Stomach (tissue), 9 donors: ENCODE data around the gene OR5A1. TPM values are rescaled to one million over a fixed set of nuclear protein-coding genes. Genes with fewer than 3 reads are reported as not detected.
"Not testable (repeated sequence)": the region's sequence is repeated elsewhere in the genome, so short reads cannot be mapped to it uniquely, and the experiment has no call there.

Source experiments
- DNase-seq, 2 donors: peaks; one replicate each; pipeline versions ENCODE4 v3.0.0 to v3.0.0-alpha.2; 2013 to 2019
- H3K27ac ChIP-seq, 5 donors: fragments of 200-600 bp in 4 of 5; sonication (generic) in 4 of 5; one replicate each; pipeline ENCODE4 v1.5.1; 2013 to 2019; ENCODE audit warnings: mild to moderate bottlenecking in 1 of 5, moderate library complexity in 1 of 5
- H3K27me3 ChIP-seq, 3 donors: fragments of 200-600 bp; sonication (generic); one replicate each; pipeline ENCODE4 v1.5.1; 2017 to 2019; ENCODE audit warnings: mixed run types in 1 of 3
- H3K36me3 ChIP-seq, 4 donors: fragments of 200-600 bp; sonication (generic); 1 replicate in 3 of 4; 2 replicates in 1 of 4; pipeline ENCODE4 v1.5.1; 2016 to 2019
- H3K4me1 ChIP-seq, 4 donors: fragments of 200-600 bp; sonication (generic); one replicate each; pipeline ENCODE4 v1.5.1; 2016 to 2019
- H3K4me3 ChIP-seq, 4 donors: fragments of 200-600 bp; sonication (generic) in 3 of 4; one replicate each; pipeline ENCODE4 v1.5.1; 2016 to 2019; ENCODE audit warnings: mild to moderate bottlenecking in 1 of 4
- H3K9me3 ChIP-seq, 4 donors: fragments of 200-600 bp; sonication (generic); one replicate each; pipeline ENCODE4 v1.5.1; 2016 to 2019
- EP300 ChIP-seq: sonication (generic); formaldehyde crosslinking; IDR thresholded peaks from one replicate; pipeline ENCODE4 v1.6.1; 2017; ENCODE audit warnings: antibody characterized with exemption
- POLR2A ChIP-seq, 4 donors: fragments of 450-650 bp; IDR thresholded peaks; one replicate each; pipeline ENCODE4 v1.6.1; 2016; ENCODE audit warnings: antibody characterized with exemption in 4 of 4, control low read depth in 2 of 4, mild to moderate bottlenecking in 1 of 4, moderate library complexity in 1 of 4
- POLR2AphosphoS5 ChIP-seq, 3 donors: sonication (generic); formaldehyde crosslinking; IDR thresholded peaks; one replicate each; pipeline ENCODE4 v1.6.1; 2016; ENCODE audit warnings: antibody characterized with exemption in 3 of 3
- WGBS, 5 donors: extraction: QIAGEN DNeasy Blood & Tissue Kit in 3 of 5; methylation state at CpG; one replicate each; pipeline versions ENCODE4 v1.1.5 to v1.1.7; 2013 to 2018; 5-methylcytosine and 5-hydroxymethylcytosine counted together
- intact Hi-C: fragments of 100-400 bp; cut with DNase I; formaldehyde crosslinking; loops from one replicate; pipeline ENCODE4 v1.15.1; 2023; ENCODE audit warnings: low total_unique reads
- polyA plus RNA-seq, 3 donors: library from polyadenylated mRNA; stranded (reverse); fragments of 200-250 nt; gene quantifications; one replicate each; pipeline ENCODE4 v1.2.3, GENCODE V29; 2013
- total RNA-seq, 5 donors: library from RNA; depleted of rRNA; stranded (reverse); fragments of >200 nt; gene quantifications; one replicate each; pipeline versions ENCODE4 v1.1.0 to v1.2.3, GENCODE V29; 2014 to 2016
- TF ChIP-seq, protein P1 (sequence below), 7 experiments: fragments of 450-650 bp in 4 of 7; fragments of 200-600 bp in 3 of 7; sonication (generic) in 3 of 7; IDR thresholded peaks; one replicate each; pipeline ENCODE4 v1.5.1; 2016 to 2019; ENCODE audit warnings: antibody characterized with exemption in 7 of 7, control low read depth in 2 of 7, mild to moderate bottlenecking in 1 of 7
- donor health status: healthy with polysubstance abuse.
- donor health status: Bipolar disorder and iron deficiency.
- donor health status: healthy.

The OR5A1 gene
- total and polyA plus RNA-seq, 8 donors, result not detected

GRCh38 chr11:59426361-59427067, 9.8 kb upstream of the OR5A1 start, which contains the start of gene OR5A2:
Gene OR5A2, minus strand, starts transcription at chr11:59426413. Its CDS starts 3,460 bp downstream, at chr11:59422953.
- H3K4me1 ChIP-seq, result no peaks in the 10 kb centered on the region
- H3K4me3 ChIP-seq, result no peak within 1 kb of the TSS
- H3K27ac ChIP-seq, result no peak within 1 kb of the TSS
- no peaks in the 10 kb centered on the region for H3K9me3 ChIP-seq
- TF ChIP-seq POLR2AphosphoS5 (IDR thresholded peaks at IDR 0.05) (no peak), POLR2A (IDR thresholded peaks at IDR 0.05) (no peak), EP300 (no peak)
- TF ChIP-seq, protein P1, sequence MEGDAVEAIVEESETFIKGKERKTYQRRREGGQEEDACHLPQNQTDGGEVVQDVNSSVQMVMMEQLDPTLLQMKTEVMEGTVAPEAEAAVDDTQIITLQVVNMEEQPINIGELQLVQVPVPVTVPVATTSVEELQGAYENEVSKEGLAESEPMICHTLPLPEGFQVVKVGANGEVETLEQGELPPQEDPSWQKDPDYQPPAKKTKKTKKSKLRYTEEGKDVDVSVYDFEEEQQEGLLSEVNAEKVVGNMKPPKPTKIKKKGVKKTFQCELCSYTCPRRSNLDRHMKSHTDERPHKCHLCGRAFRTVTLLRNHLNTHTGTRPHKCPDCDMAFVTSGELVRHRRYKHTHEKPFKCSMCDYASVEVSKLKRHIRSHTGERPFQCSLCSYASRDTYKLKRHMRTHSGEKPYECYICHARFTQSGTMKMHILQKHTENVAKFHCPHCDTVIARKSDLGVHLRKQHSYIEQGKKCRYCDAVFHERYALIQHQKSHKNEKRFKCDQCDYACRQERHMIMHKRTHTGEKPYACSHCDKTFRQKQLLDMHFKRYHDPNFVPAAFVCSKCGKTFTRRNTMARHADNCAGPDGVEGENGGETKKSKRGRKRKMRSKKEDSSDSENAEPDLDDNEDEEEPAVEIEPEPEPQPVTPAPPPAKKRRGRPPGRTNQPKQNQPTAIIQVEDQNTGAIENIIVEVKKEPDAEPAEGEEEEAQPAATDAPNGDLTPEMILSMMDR (IDR thresholded peaks at IDR 0.05), result no peak
- H3K27me3 ChIP-seq, result no peaks in the 10 kb centered on the region
- DNase-seq, result peak in 1 of 2 donors; percentile 13
- 58 to 71% (median 61%) methylated on average over 5 of the region's 5 CpGs for whole genome bisulfite sequencing, 5 donors
- H3K36me3 ChIP-seq, result no peaks in the 10 kb centered on the region
- intact Hi-C loops, result no loop called here

DNA sequence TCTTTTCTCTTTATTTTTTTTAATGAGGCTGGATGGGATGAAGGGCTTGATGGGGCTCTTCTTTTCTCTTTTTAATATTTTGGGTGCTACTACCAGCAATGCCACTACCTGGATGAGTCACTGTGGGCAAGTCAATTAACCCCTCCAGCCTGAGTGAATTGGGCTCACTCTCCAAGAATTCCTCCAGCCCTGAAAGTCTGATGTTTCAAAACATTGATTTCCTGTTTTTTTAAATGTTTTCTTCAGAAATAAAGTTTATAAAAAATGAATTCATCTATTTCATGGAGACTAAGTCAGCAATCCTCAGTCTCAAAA, 9.2 kb upstream of the OR5A1 start:
- DNase-seq, result no peak
- Histone ChIP-seq H3K27me3 (no peaks in the 10 kb centered on the region), H3K27ac (no peak overlapping the region), H3K9me3 (no peaks in the 10 kb centered on the region), H3K4me3 (no peak overlapping the region), H3K36me3 (no peaks in the 10 kb centered on the region), H3K4me1 (no peaks in the 10 kb centered on the region)
- intact Hi-C loops, result no loop called here
- TF ChIP-seq EP300 (no peak), POLR2A (IDR thresholded peaks at IDR 0.05) (no peak), POLR2AphosphoS5 (IDR thresholded peaks at IDR 0.05) (no peak)
- TF ChIP-seq, protein P1 (IDR thresholded peaks at IDR 0.05), result no peak

GRCh38 chr11:59429924-59430516, 6.2 kb upstream of the OR5A1 start:
- intact Hi-C loops, result no loop called here
- TF ChIP-seq POLR2AphosphoS5 (IDR thresholded peaks at IDR 0.05), result no peak
- TF ChIP-seq, protein P1 (IDR thresholded peaks at IDR 0.05), result peak in 5 of 7 experiments; percentile 40 to 75 (median 70)

GRCh38 chr11:59437770-59438169, 1.5 kb downstream of the OR5A1 start:
- WGBS, 5 donors, result 78 to 91% (median 88%) methylated on average over 7 of the region's 7 CpGs
- intact Hi-C loops, result no loop called here
- TF ChIP-seq POLR2A (IDR thresholded peaks at IDR 0.05) (no peak), POLR2AphosphoS5 (IDR thresholded peaks at IDR 0.05) (no peak)

More at GRCh38 chr11:59429924-59430516, 6.2 kb upstream of the OR5A1 start:
- Histone ChIP-seq H3K36me3 (no peaks in the 10 kb centered on the region), H3K27me3 (no peaks in the 10 kb centered on the region), H3K4me3 (no peak overlapping the region), H3K9me3 (no peaks in the 10 kb centered on the region), H3K27ac (no peak overlapping the region), H3K4me1 (no peaks in the 10 kb centered on the region)
- DNase-seq, result peak in 1 of 2 donors; percentile 65
- 60 to 64% (median 62%) methylated on average over 4 of the region's 4 CpGs for WGBS, 5 donors

GRCh38 chr11:59445624-59446023, 9.4 kb downstream of the OR5A1 start:
- H3K27me3 ChIP-seq, H3K27ac ChIP-seq, H3K4me1 ChIP-seq, DNase-seq, intact Hi-C loops, H3K36me3 ChIP-seq, H3K4me3 ChIP-seq: not testable (repeated sequence)
- H3K9me3 ChIP-seq, result peaks cover 0 to 12% (median 9%) of the 10 kb centered on the region in 4 donors
- 75 to 97% (median 92%) methylated on average over 1 of the region's 1 CpG for WGBS, 5 donors

More at GRCh38 chr11:59437770-59438169, 1.5 kb downstream of the OR5A1 start:
- Histone ChIP-seq H3K27ac (no peak overlapping the region), H3K4me1 (no peaks in the 10 kb centered on the region), H3K27me3 (no peaks in the 10 kb centered on the region), H3K36me3 (no peaks in the 10 kb centered on the region), H3K9me3 (no peaks in the 10 kb centered on the region), H3K4me3 (no peak overlapping the region)
- no peak for DNase-seq
